ENCODE results near the gene MAFG.

DNA sequence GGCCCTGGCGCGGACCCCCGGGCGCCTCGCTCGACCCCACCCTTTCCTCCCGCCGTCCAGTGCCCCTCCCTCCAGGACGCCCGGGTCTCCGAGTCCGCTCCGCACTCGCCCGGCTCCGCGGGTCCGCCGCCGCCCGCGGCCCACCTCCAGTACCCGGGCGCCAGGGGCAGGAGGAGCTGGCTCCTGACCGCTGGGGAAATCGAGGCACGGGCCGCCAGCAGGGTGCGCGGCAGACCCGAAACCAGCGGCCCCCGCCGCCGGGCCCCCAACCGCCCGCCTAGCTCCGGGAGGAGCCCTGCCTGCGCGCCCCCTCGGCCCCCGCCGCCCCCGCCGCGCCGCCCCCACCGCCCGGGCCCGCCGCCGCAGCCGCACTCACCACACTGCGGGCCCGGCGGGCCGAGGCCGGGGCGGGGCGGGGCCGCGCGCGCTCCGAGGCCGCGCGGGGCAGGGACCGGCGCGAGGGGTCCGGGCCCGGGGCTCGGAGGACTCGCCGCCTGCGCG is 333 bp downstream of the MAFG start:
- TF ChIP-seq POLR2A (IDR thresholded peaks at IDR 0.05) (no peak), POLR2AphosphoS5 (IDR thresholded peaks at IDR 0.05) (no peak)
- TF ChIP-seq, protein P1, sequence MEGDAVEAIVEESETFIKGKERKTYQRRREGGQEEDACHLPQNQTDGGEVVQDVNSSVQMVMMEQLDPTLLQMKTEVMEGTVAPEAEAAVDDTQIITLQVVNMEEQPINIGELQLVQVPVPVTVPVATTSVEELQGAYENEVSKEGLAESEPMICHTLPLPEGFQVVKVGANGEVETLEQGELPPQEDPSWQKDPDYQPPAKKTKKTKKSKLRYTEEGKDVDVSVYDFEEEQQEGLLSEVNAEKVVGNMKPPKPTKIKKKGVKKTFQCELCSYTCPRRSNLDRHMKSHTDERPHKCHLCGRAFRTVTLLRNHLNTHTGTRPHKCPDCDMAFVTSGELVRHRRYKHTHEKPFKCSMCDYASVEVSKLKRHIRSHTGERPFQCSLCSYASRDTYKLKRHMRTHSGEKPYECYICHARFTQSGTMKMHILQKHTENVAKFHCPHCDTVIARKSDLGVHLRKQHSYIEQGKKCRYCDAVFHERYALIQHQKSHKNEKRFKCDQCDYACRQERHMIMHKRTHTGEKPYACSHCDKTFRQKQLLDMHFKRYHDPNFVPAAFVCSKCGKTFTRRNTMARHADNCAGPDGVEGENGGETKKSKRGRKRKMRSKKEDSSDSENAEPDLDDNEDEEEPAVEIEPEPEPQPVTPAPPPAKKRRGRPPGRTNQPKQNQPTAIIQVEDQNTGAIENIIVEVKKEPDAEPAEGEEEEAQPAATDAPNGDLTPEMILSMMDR (IDR thresholded peaks at IDR 0.05), result no peak

All from suprapubic skin (tissue), 4 donors.